Muscle layer of duodenum (tissue), 2 donors: ENCODE results near the gene RGS6.
A peak's percentile ranks its signal among the peaks of the same experiment; 100 is the strongest.

Source experiments
- H3K27ac ChIP-seq: one replicate; pipeline ENCODE4 v1.7.0; 2013; ENCODE audit warnings: mild to moderate bottlenecking, low read length
- H3K27me3 ChIP-seq: one replicate; pipeline ENCODE4 v1.7.0; 2013; ENCODE audit warnings: low read depth, mild to moderate bottlenecking, control low read depth, low read length
- H3K36me3 ChIP-seq, 2 donors: one replicate each; pipeline ENCODE4 v1.7.0; 2013; ENCODE audit warnings: low read length in 2 of 2, control low read depth in 1 of 2, mild to moderate bottlenecking in 1 of 2; ENCODE audit not compliant: insufficient read depth in 2 of 2, control insufficient read depth in 1 of 2
- H3K4me1 ChIP-seq, 2 donors: one replicate each; pipeline ENCODE4 v1.7.0; 2013; ENCODE audit warnings: low read length in 2 of 2, mild to moderate bottlenecking in 2 of 2, control low read depth in 1 of 2, moderate library complexity in 1 of 2; ENCODE audit not compliant: insufficient read depth in 2 of 2, control insufficient read depth in 1 of 2
- H3K4me3 ChIP-seq, 2 donors: one replicate each; pipeline ENCODE4 v1.7.0; 2013; ENCODE audit warnings: low read length in 2 of 2, low read depth in 1 of 2, mild to moderate bottlenecking in 1 of 2
- H3K9me3 ChIP-seq, 2 donors: one replicate each; pipeline ENCODE4 v1.7.0; 2013; ENCODE audit warnings: low read length in 2 of 2, control low read depth in 1 of 2, mild to moderate bottlenecking in 1 of 2; ENCODE audit not compliant: control insufficient read depth in 1 of 2
- donor health status: healthy.

RGS6 gene

DNA sequence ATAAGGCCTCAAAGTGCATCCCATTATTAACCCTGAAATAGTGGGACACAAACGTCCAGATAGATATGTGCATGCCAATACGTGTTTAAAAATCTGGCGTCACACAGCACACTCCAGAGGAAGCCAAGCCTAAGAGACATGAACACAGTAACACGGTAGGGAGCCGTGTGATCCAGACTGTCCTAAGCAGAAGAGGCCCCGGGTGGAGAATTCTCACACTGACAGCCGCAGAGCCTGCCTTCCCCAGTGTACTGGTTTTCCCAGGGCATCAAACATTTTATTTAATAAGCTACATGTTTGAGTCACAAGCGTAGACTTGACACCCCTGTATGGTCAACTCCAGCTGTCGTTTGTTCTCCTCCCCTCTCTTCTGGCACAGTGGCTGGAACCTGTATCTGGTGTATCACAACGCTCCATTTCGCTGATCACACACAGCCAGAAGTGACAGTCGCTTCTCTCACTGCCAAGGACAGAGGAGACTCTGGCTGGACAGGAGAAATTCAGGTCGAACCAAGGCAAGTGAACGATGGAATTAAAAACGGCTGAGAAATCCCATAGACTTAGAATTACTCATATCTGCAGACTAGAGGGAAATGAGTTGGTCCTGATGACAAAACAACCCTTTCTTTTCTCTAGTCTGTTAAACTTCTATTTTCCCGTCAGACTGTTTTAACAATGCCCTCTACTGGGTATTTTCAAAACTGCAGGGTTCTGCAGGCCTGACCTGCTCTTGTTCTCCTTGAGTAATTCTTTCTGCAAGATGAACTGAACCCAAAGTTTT is 359.9 kb downstream of the RGS6 start:
- H3K4me1 ChIP-seq = no peaks in the 10 kb centered on the region
- no peak overlapping the region for H3K27ac ChIP-seq
- H3K4me3 ChIP-seq = peak overlapping the region in 1 of 2 donors; percentile 20
- no peaks in the 10 kb centered on the region for H3K27me3 ChIP-seq
- H3K9me3 ChIP-seq = peaks cover 0 to 4% of the 10 kb centered on the region in 2 donors
- no peaks in the 10 kb centered on the region for H3K36me3 ChIP-seq

- H3K36me3 ChIP-seq = no peaks in the 10 kb centered on the region
- peaks cover 0 to 4% of the 10 kb centered on the region in 2 donors for H3K9me3 ChIP-seq
- no peaks in the 10 kb centered on the region for H3K27me3 ChIP-seq
- H3K27ac ChIP-seq = no peak overlapping the region
- no peaks in the 10 kb centered on the region for H3K4me1 ChIP-seq
- H3K4me3 ChIP-seq = no peak overlapping the region
Measured at GRCh38 chr14:72292689-72293024, 360.4 kb downstream of the RGS6 start.

DNA sequence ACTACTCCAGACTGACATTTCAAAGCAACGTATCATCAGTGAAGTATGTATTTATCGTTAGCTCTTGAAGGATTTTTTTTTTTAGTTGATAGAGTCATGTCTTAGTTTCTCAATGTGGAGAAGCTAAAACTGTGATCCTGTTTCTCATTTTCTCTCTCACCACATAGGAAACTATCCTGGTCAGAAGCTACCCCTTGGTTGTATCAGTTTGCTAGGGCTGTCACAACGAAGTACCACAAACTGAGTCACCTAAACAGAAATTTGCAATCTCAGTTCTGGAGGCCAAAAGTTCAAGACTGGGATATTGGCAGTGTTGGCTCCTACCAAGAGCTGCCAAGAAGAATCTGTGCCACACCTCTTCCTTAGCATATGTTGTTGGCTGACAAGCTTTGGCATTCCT is 369.1 kb downstream of the RGS6 start:
- H3K4me1 ChIP-seq = no peaks in the 10 kb centered on the region
- no peak overlapping the region for H3K4me3 ChIP-seq
- H3K36me3 ChIP-seq = no peaks in the 10 kb centered on the region
- peaks cover 4 to 15% of the 10 kb centered on the region in 2 donors for H3K9me3 ChIP-seq
- H3K27ac ChIP-seq = no peak overlapping the region
- H3K27me3 ChIP-seq = no peaks in the 10 kb centered on the region

DNA sequence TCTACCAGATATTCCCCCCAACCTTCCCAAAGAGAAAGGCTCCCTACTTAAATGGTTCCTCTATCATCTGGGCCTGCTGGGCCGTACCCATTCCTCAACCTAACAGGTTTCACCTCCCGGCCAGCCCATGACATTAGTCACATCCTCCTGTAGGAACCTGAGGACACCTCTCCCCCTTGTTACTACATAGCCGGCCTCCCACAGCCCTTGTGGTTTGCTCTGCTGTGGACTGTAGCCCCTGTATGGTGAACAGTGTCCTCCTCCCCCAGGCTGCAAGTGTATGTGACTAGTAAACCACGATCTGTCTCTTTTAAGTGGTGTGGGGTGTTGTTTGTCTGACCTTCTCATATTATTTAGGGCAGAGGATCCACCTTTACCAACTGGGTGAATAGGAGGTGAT is 371.7 kb downstream of the RGS6 start:
- Histone ChIP-seq H3K27ac (no peak overlapping the region), H3K9me3 (peaks cover 4 to 13% of the 10 kb centered on the region in 2 donors), H3K27me3 (no peaks in the 10 kb centered on the region), H3K36me3 (no peaks in the 10 kb centered on the region), H3K4me1 (peaks cover 0 to 6% of the 10 kb centered on the region in 2 donors), H3K4me3 (no peak overlapping the region)

GRCh38 chr14:72305561-72305960 is 373.3 kb downstream of the RGS6 start:
- no peaks in the 10 kb centered on the region for H3K36me3 ChIP-seq
- peaks cover 4 to 9% of the 10 kb centered on the region in 2 donors for H3K9me3 ChIP-seq
- peaks cover 0 to 9% of the 10 kb centered on the region in 2 donors for H3K4me1 ChIP-seq
- H3K27me3 ChIP-seq = no peaks in the 10 kb centered on the region
- H3K27ac ChIP-seq = no peak overlapping the region
- H3K4me3 ChIP-seq = no peak overlapping the region

- Histone ChIP-seq H3K4me3 (no peak overlapping the region), H3K36me3 (no peaks in the 10 kb centered on the region), H3K27me3 (no peaks in the 10 kb centered on the region), H3K9me3 (peaks cover 4 to 9% of the 10 kb centered on the region in 2 donors), H3K27ac (no peak overlapping the region), H3K4me1 (peaks cover 0 to 9% of the 10 kb centered on the region in 2 donors)
Measured at GRCh38 chr14:72308967-72309485, 376.8 kb downstream of the RGS6 start.

GRCh38 chr14:72311116-72311515 is 378.9 kb downstream of the RGS6 start:
- Histone ChIP-seq H3K27ac (no peak overlapping the region), H3K4me1 (peaks cover 0 to 9% of the 10 kb centered on the region in 2 donors), H3K27me3 (no peaks in the 10 kb centered on the region), H3K9me3 (peaks cover 0 to 2% of the 10 kb centered on the region in 2 donors), H3K36me3 (no peaks in the 10 kb centered on the region), H3K4me3 (no peak overlapping the region)

GRCh38 chr14:72311516-72311915 is 379.3 kb downstream of the RGS6 start:
- H3K4me1 ChIP-seq = peaks cover 0 to 9% of the 10 kb centered on the region in 2 donors
- H3K27me3 ChIP-seq = no peaks in the 10 kb centered on the region
- no peaks in the 10 kb centered on the region for H3K9me3 ChIP-seq
- no peaks in the 10 kb centered on the region for H3K36me3 ChIP-seq
- H3K27ac ChIP-seq = no peak overlapping the region
- no peak overlapping the region for H3K4me3 ChIP-seq

GRCh38 chr14:72314808-72315435 is 382.7 kb downstream of the RGS6 start:
- no peak overlapping the region for H3K4me3 ChIP-seq
- H3K27me3 ChIP-seq = no peaks in the 10 kb centered on the region
- no peaks in the 10 kb centered on the region for H3K9me3 ChIP-seq
- no peak overlapping the region for H3K27ac ChIP-seq
- no peaks in the 10 kb centered on the region for H3K4me1 ChIP-seq
- H3K36me3 ChIP-seq = no peaks in the 10 kb centered on the region

DNA sequence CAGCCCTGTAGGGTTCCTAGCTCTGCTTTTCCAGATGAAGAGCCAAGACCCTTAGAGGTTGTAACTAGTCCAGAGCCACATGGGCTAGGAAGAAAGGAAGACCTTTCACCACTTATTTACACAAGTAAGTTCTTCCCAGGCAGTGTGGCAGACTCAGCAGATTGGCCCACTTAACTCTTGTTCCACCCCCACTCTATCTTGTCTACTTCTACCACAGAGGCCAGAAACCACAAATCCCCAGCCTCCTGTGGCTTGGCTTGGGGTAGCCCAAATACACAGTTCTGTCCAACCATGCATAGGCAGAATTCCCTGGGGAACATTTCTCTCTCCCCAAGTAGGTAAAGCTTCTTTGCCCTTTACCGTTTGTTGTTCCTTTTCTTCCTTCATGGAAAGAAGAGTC is 383.5 kb downstream of the RGS6 start:
- no peaks in the 10 kb centered on the region for H3K4me1 ChIP-seq
- no peaks in the 10 kb centered on the region for H3K27me3 ChIP-seq
- H3K27ac ChIP-seq = no peak overlapping the region
- no peaks in the 10 kb centered on the region for H3K9me3 ChIP-seq
- no peak overlapping the region for H3K4me3 ChIP-seq
- no peaks in the 10 kb centered on the region for H3K36me3 ChIP-seq

- Histone ChIP-seq H3K27ac (no peak overlapping the region), H3K4me1 (no peaks in the 10 kb centered on the region), H3K27me3 (no peaks in the 10 kb centered on the region), H3K4me3 (no peak overlapping the region), H3K9me3 (no peaks in the 10 kb centered on the region), H3K36me3 (no peaks in the 10 kb centered on the region)
Measured at GRCh38 chr14:72318648-72319047, 386.4 kb downstream of the RGS6 start.
